H1 (cell line): ENCODE data around the gene AP1M2. TPM values are rescaled to one million over a fixed set of nuclear protein-coding genes. Genes with fewer than 3 reads are reported as not detected.

Source experiments
- CTCF ChIA-PET: fragments of 300-600 bp; sonication (Branson Sonifier 250); formaldehyde crosslinking; loops from one replicate; lab custom pipeline; 2021; ENCODE audit not compliant: partially characterized antibody; lab: Charles Lee
- POLR2A ChIA-PET: fragments of 300-600 bp; sonication (Branson Sonifier 250); formaldehyde crosslinking; loops from one replicate; lab custom pipeline; 2021; ENCODE audit warnings: inconsistent platforms; ENCODE audit not compliant: partially characterized antibody; lab: Charles Lee
- DNase-seq, 2 experiments: peaks; one replicate each; pipeline versions ENCODE4 v3.0.0 to v3.0.0-alpha.2; 2010 to 2022; ENCODE audit warnings: low spot score in 2 of 2, low read depth in 1 of 2, mixed read lengths in 1 of 2
- FAIRE-seq: peaks from 2 replicates; lab custom pipeline; 2011; peaks lifted over from hg19 to GRCh38; lab: Jason Lieb, UNC
- H2AFZ ChIP-seq: 2 replicates; pipeline ENCODE4 v1.8.1; 2012; ENCODE audit warnings: low read length, inconsistent platforms
- H2AK5ac ChIP-seq: 2 replicates; pipeline ENCODE4 v1.6.1; 2013; ENCODE audit warnings: low read depth, low read length
- H2BK120ac ChIP-seq: replicated peaks from 2 replicates; pipeline ENCODE3; 2013; ENCODE audit warnings: low read depth, low read length, inconsistent platforms
- H2BK12ac ChIP-seq: 2 replicates; pipeline ENCODE4 v1.6.1; 2013; ENCODE audit warnings: low read depth, low read length
- H2BK15ac ChIP-seq: 2 replicates; pipeline ENCODE4 v1.6.1; 2013; ENCODE audit warnings: low read length
- H2BK20ac ChIP-seq: 2 replicates; pipeline ENCODE4 v1.6.1; 2013; ENCODE audit warnings: low read length
- H2BK5ac ChIP-seq: 2 replicates; pipeline ENCODE4 v1.6.1; 2013; ENCODE audit warnings: low read depth, low read length
- H3K14ac ChIP-seq: 2 replicates; pipeline ENCODE4 v1.6.1; 2013; ENCODE audit warnings: inconsistent platforms; ENCODE audit not compliant: insufficient read length
- H3K18ac ChIP-seq: 2 replicates; pipeline ENCODE4 v1.6.1; 2013; ENCODE audit warnings: low read length; ENCODE audit errors: extremely low read depth
- H3K23ac ChIP-seq: 2 replicates; pipeline ENCODE4 v1.6.1; 2013; ENCODE audit warnings: inconsistent platforms; ENCODE audit not compliant: insufficient read length
- H3K23me2 ChIP-seq: 2 replicates; pipeline ENCODE4 v1.6.1; 2013; ENCODE audit warnings: low read depth, low read length
- H3K27ac ChIP-seq: 2 replicates; pipeline ENCODE4 v1.6.1; 2011; ENCODE audit warnings: low read depth, low read length, inconsistent platforms
- H3K27me3 ChIP-seq, 4 experiments: replicated peaks in 1 of 4; 1 replicate in 1 of 4; 2 replicates in 3 of 4; pipeline versions ENCODE4 v1.6.1 to v1.8.1; 2011 to 2013; ENCODE audit warnings: low read length in 3 of 4, mild to moderate bottlenecking in 3 of 4, inconsistent platforms in 2 of 4, mixed read lengths in 2 of 4, moderate library complexity in 1 of 4; ENCODE audit not compliant: control insufficient read depth in 3 of 4, insufficient read depth in 3 of 4; ENCODE audit errors: extremely low read depth in 1 of 4
- H3K36me3 ChIP-seq, 4 experiments: 2 replicates each; pipeline versions ENCODE4 v1.6.1 to v1.8.1; 2011 to 2013; ENCODE audit warnings: mild to moderate bottlenecking in 4 of 4, low read length in 3 of 4, moderate library complexity in 2 of 4, control low read depth in 1 of 4, inconsistent platforms in 1 of 4; ENCODE audit not compliant: insufficient read depth in 4 of 4, control insufficient read depth in 2 of 4
- H3K4ac ChIP-seq: replicated peaks from 2 replicates; pipeline ENCODE3; 2013; ENCODE audit warnings: low read length, low read depth, mixed read lengths, inconsistent platforms; ENCODE audit not compliant: insufficient read length
- H3K4me1 ChIP-seq, 4 experiments: replicated peaks in 1 of 4; 1 replicate in 1 of 4; 2 replicates in 3 of 4; pipeline versions ENCODE4 v1.6.1 to v1.8.1; 2011 to 2013; ENCODE audit warnings: low read length in 3 of 4, inconsistent platforms in 2 of 4, mixed read lengths in 1 of 4; ENCODE audit not compliant: insufficient read depth in 4 of 4, control insufficient read depth in 3 of 4
- H3K4me2 ChIP-seq, 2 experiments: 2 replicates each; pipeline versions ENCODE4 v1.6.1 to v1.8.1; 2011 to 2013; ENCODE audit warnings: low read depth in 2 of 2, low read length in 2 of 2, control low read depth in 1 of 2, inconsistent platforms in 1 of 2, mild to moderate bottlenecking in 1 of 2; ENCODE audit not compliant: insufficient read depth in 1 of 2
- H3K4me3 ChIP-seq, 4 experiments: fragments of 200-600, 300-600 bp in 1 of 4; sonication (generic), shearing (Covaris generic), sonication (Bioruptor Twin) in 1 of 4; 2 replicates each; pipeline versions ENCODE4 v1.5.1 to v1.8.1; 2011 to 2016; ENCODE audit warnings: low read length in 4 of 4, low read depth in 3 of 4, control low read depth in 2 of 4, inconsistent platforms in 2 of 4, mild to moderate bottlenecking in 2 of 4, mixed read lengths in 1 of 4, moderate library complexity in 1 of 4; ENCODE audit not compliant: insufficient read depth in 2 of 4; ENCODE audit errors: extremely low read depth in 1 of 4
- H3K56ac ChIP-seq: replicated peaks from 2 replicates; pipeline ENCODE3; 2013; ENCODE audit warnings: low read depth, mild to moderate bottlenecking, mixed read lengths, low read length, inconsistent platforms; ENCODE audit not compliant: insufficient read length
- H3K79me1 ChIP-seq: 2 replicates; pipeline ENCODE4 v1.6.1; 2013; ENCODE audit warnings: low read depth, low read length, control low read depth
- H3K79me2 ChIP-seq, 2 experiments: 2 replicates each; pipeline versions ENCODE4 v1.6.1 to v1.8.1; 2012 to 2013; ENCODE audit warnings: low read length in 2 of 2, mild to moderate bottlenecking in 2 of 2, inconsistent platforms in 1 of 2; ENCODE audit not compliant: insufficient read depth in 2 of 2, control insufficient read depth in 1 of 2
- H3K9ac ChIP-seq, 4 experiments: replicated peaks in 1 of 4; 1 replicate in 1 of 4; 2 replicates in 3 of 4; pipeline versions ENCODE4 v1.6.1 to v1.8.1; 2011 to 2013; ENCODE audit warnings: low read depth in 3 of 4, low read length in 3 of 4, control low read depth in 2 of 4, mild to moderate bottlenecking in 2 of 4, moderate library complexity in 2 of 4, inconsistent platforms in 1 of 4; ENCODE audit errors: extremely low read depth in 1 of 4
- H3K9me3 ChIP-seq, 2 experiments: 2 replicates each; pipeline versions ENCODE4 v1.6.1 to v1.8.1; 2012 to 2013; ENCODE audit warnings: mild to moderate bottlenecking in 2 of 2, moderate library complexity in 2 of 2, control low read depth in 1 of 2, inconsistent platforms in 1 of 2, low read depth in 1 of 2, low read length in 1 of 2, mixed read lengths in 1 of 2; ENCODE audit not compliant: insufficient read depth in 2 of 2
- H4K20me1 ChIP-seq, 2 experiments: replicated peaks in 1 of 2; 2 replicates each; pipeline versions ENCODE3 to v1.8.1; 2011 to 2013; ENCODE audit warnings: inconsistent platforms in 2 of 2, low read length in 2 of 2, mild to moderate bottlenecking in 1 of 2; ENCODE audit not compliant: insufficient read depth in 2 of 2, control insufficient read depth in 1 of 2
- H4K5ac ChIP-seq: 2 replicates; pipeline ENCODE4 v1.6.1; 2013; ENCODE audit warnings: low read length, low read depth, mixed read lengths, inconsistent platforms; ENCODE audit not compliant: insufficient read length
- H4K8ac ChIP-seq: 2 replicates; pipeline ENCODE4 v1.8.0; 2013; ENCODE audit warnings: mild to moderate bottlenecking, moderate library complexity, low read length, inconsistent platforms; ENCODE audit not compliant: insufficient read depth; ENCODE audit errors: extremely low read depth
- H4K91ac ChIP-seq: replicated peaks from 2 replicates; pipeline ENCODE3; 2013; ENCODE audit warnings: low read length, mixed read lengths, inconsistent platforms; ENCODE audit not compliant: insufficient read length
- CTBP2 ChIP-seq: IDR thresholded peaks from 2 replicates; pipeline ENCODE4 v1.7.0; 2011; ENCODE audit warnings: borderline replicate concordance, mild to moderate bottlenecking, moderate library complexity, mixed read lengths, low read length; ENCODE audit not compliant: insufficient read depth, insufficient read length
- EGR1 ChIP-seq: IDR thresholded peaks from 2 replicates; pipeline ENCODE4 v1.6.1; 2011; ENCODE audit warnings: low read depth, low read length, borderline replicate concordance
- GTF2F1 ChIP-seq: IDR thresholded peaks from 2 replicates; pipeline ENCODE4 v1.6.1; 2012; ENCODE audit warnings: low read depth, low read length, improper control_type of control experiment, borderline replicate concordance
- HDAC6 ChIP-seq: IDR thresholded peaks from one replicate; pipeline ENCODE4 v1.7.1; 2012; ENCODE audit warnings: low read depth, mild to moderate bottlenecking, inconsistent platforms, low read length, moderate library complexity
- RNF2 ChIP-seq: fragments of 200-900, 300-1000 bp; sonication (generic); IDR thresholded peaks from 2 replicates; pipeline ENCODE4 v1.7.1; 2016; ENCODE audit warnings: borderline replicate concordance, low read depth, mild to moderate bottlenecking, antibody characterized with exemption, low read length; ENCODE audit not compliant: poor library complexity, severe bottlenecking; ENCODE audit errors: missing control alignments
- SUZ12 ChIP-seq: fragments of 200-600 bp; sonication (generic); IDR thresholded peaks from 2 replicates; pipeline ENCODE4 v1.6.1; 2012; ENCODE audit warnings: mild to moderate bottlenecking, inconsistent platforms, low read length, moderate library complexity, mixed read lengths
- USF2 ChIP-seq: IDR thresholded peaks from 2 replicates; pipeline ENCODE4 v1.6.1; 2011; ENCODE audit warnings: low read length, improper control_type of control experiment
- WGBS, 2 experiments: shearing (Covaris generic) in 1 of 2; methylation state at CpG; one replicate each; pipeline versions ENCODE4 v1.1.6 to v1.1.7; 2013 to 2015; ENCODE audit warnings: low lambda C conversion rate in 2 of 2, mixed read lengths in 2 of 2, inconsistent platforms in 1 of 2, low coverage in 1 of 2, missing lambda C conversion rate in 1 of 2; ENCODE audit not compliant: insufficient replicate concordance in 2 of 2, insufficient coverage in 1 of 2, insufficient read length in 1 of 2; ENCODE audit errors: extremely low coverage in 1 of 2, missing lambda C conversion rate in 1 of 2; 5-methylcytosine and 5-hydroxymethylcytosine counted together
- polyA plus RNA-seq, 7 experiments: library from polyadenylated mRNA; depleted of rRNA in 3 of 7; stranded (reverse) in 5 of 7; unstranded in 2 of 7; fragments of >200 nt in 5 of 7; fragments of 200-250 nt in 2 of 7; gene quantifications; 1 replicate in 5 of 7; 2 replicates in 1 of 7; 4 replicates in 1 of 7; pipeline versions ENCODE4 v1.2.1 to v1.2.3, GENCODE V29; 2011 to 2013; ENCODE audit warnings: missing spikeins in 2 of 7, mixed read lengths in 2 of 7
- total RNA-seq: library from RNA; stranded (reverse); fragmentation: NEBNext Ultra II Directional; extraction: Animal tissue kit (Norgen Biotek cat#: 25700); gene quantifications from 2 replicates; pipeline ENCODE4 v1.2.1, GENCODE V29; 2021

The AP1M2 gene
- total and polyA plus RNA-seq, 2 of the 8 experiments (the other 6 are each of a cell fraction or from before 2014, with no cell fraction given): 140 to 161 TPM

DNA sequence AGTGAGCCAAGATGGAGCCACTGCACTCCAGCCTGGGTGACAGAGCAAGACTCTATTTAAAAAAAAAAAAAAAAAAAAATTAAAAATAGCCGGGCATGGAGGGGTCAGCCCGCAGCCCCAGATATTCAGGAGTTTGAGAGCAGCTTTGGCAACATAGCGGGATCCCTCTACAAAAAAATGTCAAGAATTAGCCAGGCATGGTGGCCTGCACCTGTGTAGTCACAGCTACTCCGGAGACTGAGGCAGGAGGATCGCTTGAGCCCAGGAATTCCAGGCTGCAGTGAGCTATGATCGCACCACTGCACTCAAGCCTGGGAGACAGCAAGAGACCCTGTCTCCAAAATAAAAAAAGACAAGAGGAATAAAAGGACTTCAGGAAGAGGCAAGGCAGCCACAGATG lies 716 bp downstream of the AP1M2 start:
- Histone ChIP-seq H3K79me2 (peaks cover 0 to 5% of the 10 kb centered on the region in 2 experiments; a peak in 1 of 4 replicates), H3K27ac (no peak overlapping the region), H3K4ac (no peak overlapping the region), H3K36me3 (peaks cover 1 to 17% (median 6%) of the 10 kb centered on the region in 4 experiments; a peak in 6 of 8 replicates), H3K9ac (peak overlapping the region in 1 of 4 experiments; percentile 59; a peak in 2 of 7 replicates), H3K4me1 (no peaks in the 10 kb centered on the region), H4K20me1 (peaks cover 0 to 5% of the 10 kb centered on the region in 2 experiments), H3K4me3 (peak overlapping the region; percentile 84 to 97 (median 91)), H2BK15ac (no peak overlapping the region), H3K23me2 (peaks cover 4% of the 10 kb centered on the region; the same call in 1 of the 2 replicates), H3K27me3 (peaks cover 0 to 2% (median 0%) of the 10 kb centered on the region in 4 experiments; a peak in 1 of 7 replicates), H3K23ac (no peak overlapping the region), H4K8ac (peak overlapping the region; percentile 91), H3K14ac (no peak overlapping the region), H2BK5ac (no peak overlapping the region), H2AK5ac (no peak overlapping the region), H4K5ac (no peak overlapping the region), H3K9me3 (no peaks in the 10 kb centered on the region), H3K18ac (no peak overlapping the region), H3K4me2 (peak overlapping the region; percentile 68 to 71), H2BK12ac (no peak overlapping the region), H2BK20ac (no peak overlapping the region), H4K91ac (no peak overlapping the region), H2AFZ (no peak overlapping the region), H2BK120ac (no peak overlapping the region), H3K56ac (peak overlapping the region; percentile 5), H3K79me1 (peaks cover 3% of the 10 kb centered on the region; the same call in 1 of the 2 replicates)
- WGBS, 2 experiments: 77% methylated on average over 6 of the region's 6 CpGs; no CpG with 5 or more reads in 1 of the 2 experiments
- TF ChIP-seq USF2 (no peak), EGR1 (no peak), HDAC6 (no peak), CTBP2 (no peak), SUZ12 (no peak), GTF2F1 (no peak), RNF2 (no peak)
- DNase-seq (no peak), FAIRE-seq (no peak)
- ChIA-PET POLR2A (interaction anchor here (1.0 to 6.8 kb wide), 4 partner anchors 15 to 75 kb away, joined by 3 to 33 read pairs (median 3); no protein-coding TSS in a partner anchor), CTCF (interaction anchor here (0.6 to 8.7 kb wide), 8 partner anchors 13 to 114 kb away, joined by 3 to 267 read pairs (median 3); partner anchors contain the start of gene QTRT1)
